Measurements from ENCODE around the gene EDDM13.
"Not testable (repeated sequence)": the region's sequence is repeated elsewhere in the genome, so short reads cannot be mapped to it uniquely, and the experiment has no call there.

EDDM13 gene

GRCh38 chr19:56321254-56321988, 48.9 kb downstream of the EDDM13 start:
- DNase-seq (ENCODE audit: low read depth): no peak

DNA sequence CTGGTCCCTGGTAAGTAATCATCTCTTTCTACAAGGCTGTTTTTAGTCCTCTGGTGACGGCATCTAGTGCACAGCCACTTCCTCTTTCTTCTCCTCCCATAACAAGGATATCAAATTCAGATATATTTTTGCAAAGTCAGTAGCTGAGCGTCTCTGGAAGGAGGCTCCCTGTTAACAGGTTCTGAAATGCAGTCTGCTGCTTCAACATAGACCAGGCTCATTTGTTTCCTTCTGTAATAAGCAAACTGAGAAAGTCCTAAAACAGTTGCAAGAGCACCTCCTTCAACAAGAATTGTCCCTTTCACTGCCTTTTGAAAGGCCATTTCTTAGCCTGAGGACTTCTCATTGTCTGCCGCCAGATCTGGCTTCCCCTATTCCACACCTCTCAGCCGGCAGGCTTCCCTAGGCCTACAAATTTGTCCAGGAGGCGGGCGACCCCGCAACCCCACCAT, 49.5 kb downstream of the EDDM13 start:
- no peak for DNase-seq (ENCODE audit: low read depth)

- no peak for DNase-seq (ENCODE audit: low read depth)
Observed at GRCh38 chr19:56324436-56324835, 51.9 kb downstream of the EDDM13 start.

DNA sequence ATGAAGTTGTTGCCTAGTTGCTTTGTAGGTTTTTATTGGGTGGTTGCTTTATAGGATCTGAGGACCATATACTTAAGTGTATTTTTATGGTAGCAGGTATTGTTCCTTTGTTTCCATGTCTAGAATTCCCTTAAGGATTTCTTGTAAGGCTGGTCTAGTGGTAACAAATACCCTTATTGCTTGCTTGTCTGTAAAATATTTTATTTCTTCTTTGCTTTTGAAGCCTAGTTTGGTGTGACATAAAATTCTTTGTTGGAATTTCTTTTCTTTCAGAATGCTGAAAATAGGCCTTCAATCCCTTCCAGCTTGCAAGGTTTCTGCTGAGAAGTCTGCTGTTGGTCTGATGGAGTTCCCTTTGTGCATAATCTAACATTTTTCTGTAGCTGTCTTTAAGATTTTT, 60.1 kb downstream of the EDDM13 start:
- DNase-seq (ENCODE audit: low read depth): no peak

- DNase-seq (ENCODE audit: low read depth): no peak
Observed at GRCh38 chr19:56333506-56333905, 61.0 kb downstream of the EDDM13 start.

DNA sequence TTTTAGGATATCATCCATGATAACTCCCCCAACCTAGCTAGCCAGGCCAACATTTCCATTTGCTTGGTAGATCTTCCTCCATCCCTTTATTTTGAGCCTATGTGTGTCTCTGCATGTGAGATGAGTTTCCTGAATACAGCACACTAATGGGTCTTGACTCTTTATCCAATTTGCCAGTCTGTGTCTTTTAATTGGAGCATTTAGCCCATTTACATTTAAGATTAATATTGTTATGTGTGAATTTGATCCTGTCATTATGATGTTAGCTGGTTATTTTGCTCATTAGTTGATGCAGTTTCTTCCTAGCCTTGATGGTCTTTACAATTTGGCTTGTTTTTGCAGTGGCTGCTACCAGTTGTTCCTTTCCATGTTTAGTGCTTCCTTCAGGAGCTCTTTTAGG, 62.8 kb downstream of the EDDM13 start:
- DNase-seq (ENCODE audit: low read depth): not testable (repeated sequence)

- not testable (repeated sequence) for DNase-seq (ENCODE audit: low read depth)
Observed at GRCh38 chr19:56337077-56337476, 64.5 kb downstream of the EDDM13 start.

- not testable (repeated sequence) for DNase-seq (ENCODE audit: low read depth)
Observed at GRCh38 chr19:56339031-56339430, 66.5 kb downstream of the EDDM13 start.

DNA sequence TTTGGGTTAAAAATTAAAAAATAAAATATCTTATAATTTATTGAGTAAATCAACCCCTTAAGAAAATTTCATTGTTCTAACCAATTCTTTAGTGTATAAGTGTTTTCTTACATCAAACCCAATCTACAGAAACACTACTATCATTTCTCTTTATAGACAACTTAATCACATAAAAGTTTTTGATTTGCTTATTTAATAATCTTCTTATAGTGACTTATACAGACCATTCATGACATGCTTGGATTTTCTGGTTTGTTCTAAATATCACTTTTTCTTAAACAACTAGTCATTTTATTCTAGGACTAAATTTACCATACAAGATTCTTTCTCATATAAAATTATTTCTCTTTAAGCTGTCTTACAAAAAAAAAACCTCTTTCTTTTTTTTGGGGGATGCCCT, 69.4 kb downstream of the EDDM13 start:
- DNase-seq (ENCODE audit: low read depth): no peak

- no peak for DNase-seq (ENCODE audit: low read depth)
Observed at GRCh38 chr19:56347163-56347778, 74.7 kb downstream of the EDDM13 start.

GRCh38 chr19:56348289-56348877, 75.8 kb downstream of the EDDM13 start:
- DNase-seq (ENCODE audit: low read depth): no peak

- peak; percentile 30 for DNase-seq (ENCODE audit: low read depth)
Observed at GRCh38 chr19:56350416-56351045, 78.0 kb downstream of the EDDM13 start.

DNA sequence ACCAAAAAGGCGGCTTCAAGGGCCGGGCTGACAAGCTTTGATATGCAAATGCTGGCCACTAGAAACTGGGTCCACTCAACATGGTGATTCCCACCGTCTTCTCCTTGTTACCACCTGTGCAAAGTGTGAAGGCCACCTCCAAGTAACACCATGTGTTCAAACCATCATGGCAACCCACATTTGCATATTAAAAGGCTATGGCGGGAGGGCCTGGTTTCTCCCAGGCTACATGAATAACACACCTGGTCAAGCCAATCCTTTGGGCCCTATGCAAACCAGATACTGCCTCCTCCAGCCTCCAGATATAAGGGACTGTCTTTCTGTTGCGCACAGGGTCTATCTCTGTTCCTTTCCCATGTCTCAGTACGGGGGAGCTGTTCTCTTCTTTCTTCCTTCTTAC, 78.7 kb downstream of the EDDM13 start:
- DNase-seq (ENCODE audit: low read depth): no peak

DNA sequence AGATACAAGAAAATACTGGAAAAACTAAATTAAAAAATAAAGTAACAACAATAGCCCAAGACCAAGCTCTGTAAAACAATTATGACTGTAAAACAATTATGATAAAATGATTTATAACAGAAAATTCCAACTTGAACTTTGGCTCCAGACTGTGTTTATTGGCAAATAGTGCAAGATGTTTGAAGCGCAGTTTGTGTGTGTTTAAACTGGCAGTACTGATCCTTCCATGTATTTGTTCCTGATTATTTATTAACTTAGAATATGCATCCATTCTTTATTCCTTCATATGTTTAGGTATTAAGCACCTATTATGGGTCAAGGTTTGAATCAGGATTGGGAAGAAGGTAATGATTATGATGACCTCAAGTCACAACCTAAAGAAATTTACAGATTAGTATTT, 83.0 kb downstream of the EDDM13 start:
- no peak for DNase-seq (ENCODE audit: low read depth)

DNA sequence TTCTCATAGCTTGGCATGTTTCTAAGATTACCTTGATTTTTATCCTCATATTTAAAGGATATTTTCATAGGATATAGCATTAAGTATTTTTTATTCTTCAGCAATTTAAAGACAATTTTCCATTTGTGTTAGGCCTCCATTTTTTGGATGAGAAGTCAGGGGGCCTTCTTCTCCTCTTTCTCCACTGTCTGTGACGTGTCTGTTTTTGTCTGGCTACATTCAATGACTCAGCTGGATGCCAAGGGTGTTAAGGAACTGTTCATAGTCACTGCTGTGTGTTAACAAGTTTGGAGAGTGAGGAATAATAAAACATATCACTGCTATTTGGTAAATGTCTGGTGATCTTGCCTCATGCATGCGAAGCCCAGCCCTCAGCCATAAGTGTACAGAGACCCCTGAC, 84.4 kb downstream of the EDDM13 start:
- no peak for DNase-seq (ENCODE audit: low read depth)

Measured in stromal cell of bone marrow (primary cell).